Activated T-cell treated with anti-CD3 and anti-CD28 coated beads for 24 hours (primary cell): ENCODE results near the gene LGR6.
"Not testable (repeated sequence)": the region's sequence is repeated elsewhere in the genome, so short reads cannot be mapped to it uniquely, and the experiment has no call there.

Experiments used
- DNase-seq: peaks from one replicate; pipeline ENCODE4 v3.0.0-alpha.2; 2020; ENCODE audit warnings: low read depth

Gene LGR6

DNA sequence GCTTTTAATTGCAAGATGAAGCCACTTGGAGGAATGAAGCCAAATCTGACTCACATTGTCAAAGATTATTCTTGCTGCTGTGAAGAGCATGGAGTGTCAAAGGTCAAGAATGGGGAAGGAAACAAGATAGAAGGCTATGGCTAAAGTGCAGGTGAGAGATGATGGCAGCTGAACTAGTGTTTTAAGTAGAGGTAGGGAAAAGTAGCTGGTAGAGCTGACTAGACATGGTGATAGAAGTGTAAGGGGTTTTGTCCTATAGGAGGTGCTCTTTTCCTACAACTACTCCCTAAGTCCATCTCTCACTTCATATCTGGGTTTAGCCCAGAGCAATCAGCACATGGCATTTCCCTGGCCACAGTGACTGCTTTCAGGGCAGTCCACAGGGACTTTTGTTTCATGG, 136.3 kb downstream of the LGR6 start:
- DNase-seq: no peak

DNA sequence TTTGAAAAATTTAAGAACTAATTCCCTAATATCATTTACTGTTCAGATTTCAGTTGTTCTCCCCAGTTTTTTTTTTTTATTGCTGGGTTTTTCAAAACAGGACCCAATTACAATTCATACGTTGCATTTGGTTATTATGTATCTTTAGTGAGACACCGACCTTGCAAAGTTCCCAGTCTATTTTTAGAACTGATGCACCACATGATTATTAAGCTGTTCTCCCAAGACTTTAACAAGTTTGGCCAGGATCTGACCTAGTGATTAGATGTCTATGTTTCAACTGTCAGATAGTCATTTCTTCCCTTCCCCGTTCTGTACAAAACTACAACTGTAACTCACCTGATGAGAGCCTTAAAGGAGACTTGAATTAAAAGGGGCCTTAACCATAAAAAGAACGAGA, 140.3 kb downstream of the LGR6 start:
- DNase-seq: no peak

DNA sequence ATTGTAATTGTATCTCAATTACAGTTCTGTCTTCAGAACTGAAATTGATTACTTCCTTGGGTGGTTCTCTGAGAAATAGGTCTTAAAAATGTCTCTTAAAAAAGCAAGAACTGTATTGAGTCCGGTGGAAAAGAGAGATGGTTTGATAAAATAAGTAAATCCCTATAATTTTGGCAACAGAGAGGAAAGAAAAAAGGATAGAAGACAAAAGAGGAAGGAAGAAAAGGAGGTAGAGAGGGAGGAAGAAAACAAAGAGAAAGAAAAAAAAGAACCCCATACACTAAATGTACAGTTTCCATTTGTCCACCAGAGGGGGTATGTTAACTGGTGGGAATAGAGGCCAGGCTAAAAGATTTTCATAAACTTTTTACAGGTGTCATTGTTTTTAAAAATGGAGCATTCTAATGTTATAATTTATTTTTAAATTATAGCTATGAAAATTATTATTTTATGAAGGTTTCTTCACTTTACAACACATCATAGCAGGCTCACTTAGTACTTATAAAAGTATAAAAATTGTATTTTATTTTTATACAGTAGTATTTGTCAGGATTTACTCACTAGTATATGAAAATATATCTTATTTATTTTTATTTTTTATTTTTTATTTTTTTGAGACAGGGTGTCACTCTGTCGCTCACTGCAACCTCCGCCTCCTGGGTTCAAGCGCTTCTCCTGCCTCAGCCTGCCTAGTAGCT, 150.2 kb downstream of the LGR6 start:
- DNase-seq: no peak

DNA sequence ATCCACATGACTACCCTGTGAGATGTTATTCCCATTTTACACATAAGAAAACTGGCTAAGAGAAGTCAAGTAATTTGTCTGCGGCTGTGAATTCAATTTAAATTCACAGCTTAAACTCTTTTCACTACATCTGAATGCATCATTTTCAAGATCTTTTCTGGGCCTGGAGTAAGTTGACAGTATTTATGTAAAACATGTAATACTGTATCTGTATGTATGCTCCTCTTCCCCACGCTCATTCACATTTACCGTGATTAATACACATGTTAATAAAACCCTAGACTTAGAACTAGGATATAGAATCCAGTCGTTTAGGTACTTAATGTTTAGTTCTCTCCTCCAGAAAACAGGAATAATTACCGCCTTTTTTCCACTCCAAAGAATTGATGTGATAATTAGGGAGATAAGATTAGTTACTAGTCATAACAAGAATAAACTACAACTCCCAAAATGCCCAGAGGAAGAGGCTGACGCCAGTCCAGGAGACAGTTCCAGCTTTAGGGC, 154.5 kb downstream of the LGR6 start:
- DNase-seq: no peak

DNA sequence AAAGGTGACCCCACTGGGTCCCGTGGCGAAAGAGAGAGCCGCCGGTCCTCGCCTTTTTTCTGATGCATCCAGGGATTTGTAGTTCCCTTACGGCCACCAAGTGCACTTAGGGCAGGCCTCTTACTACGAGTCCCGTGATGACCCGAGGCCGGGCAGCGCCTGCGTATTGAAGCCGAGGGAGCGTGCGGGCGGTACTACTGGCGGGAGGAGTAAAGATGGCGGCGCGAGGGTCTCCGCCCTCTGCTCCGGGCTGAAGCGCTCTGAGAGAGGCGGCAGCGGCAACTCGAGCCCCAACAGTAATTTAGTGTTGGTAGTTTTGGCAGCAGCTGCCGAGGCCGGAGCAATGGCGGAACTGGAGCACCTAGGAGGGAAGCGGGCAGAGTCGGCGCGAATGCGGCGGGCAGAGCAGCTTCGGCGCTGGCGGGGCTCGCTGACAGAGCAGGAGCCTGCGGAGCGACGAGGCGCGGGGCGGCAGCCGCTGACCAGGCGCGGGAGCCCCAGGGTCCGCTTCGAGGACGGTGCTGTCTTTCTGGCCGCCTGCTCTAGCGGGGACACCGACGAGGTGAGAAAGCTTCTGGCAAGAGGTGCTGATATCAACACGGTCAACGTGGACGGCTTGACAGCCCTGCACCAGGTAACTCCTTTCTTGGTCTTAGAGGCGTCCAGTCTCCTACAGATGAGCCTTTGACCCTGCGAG, 155.1 kb downstream of the LGR6 start, which contains the start of gene PPP1R12B:
Gene PPP1R12B (plus strand): TSS at position 191 of the 697 bp plus-strand sequence. CDS start 153 bp downstream, at position 344.
- peak; percentile 94 for DNase-seq

DNA sequence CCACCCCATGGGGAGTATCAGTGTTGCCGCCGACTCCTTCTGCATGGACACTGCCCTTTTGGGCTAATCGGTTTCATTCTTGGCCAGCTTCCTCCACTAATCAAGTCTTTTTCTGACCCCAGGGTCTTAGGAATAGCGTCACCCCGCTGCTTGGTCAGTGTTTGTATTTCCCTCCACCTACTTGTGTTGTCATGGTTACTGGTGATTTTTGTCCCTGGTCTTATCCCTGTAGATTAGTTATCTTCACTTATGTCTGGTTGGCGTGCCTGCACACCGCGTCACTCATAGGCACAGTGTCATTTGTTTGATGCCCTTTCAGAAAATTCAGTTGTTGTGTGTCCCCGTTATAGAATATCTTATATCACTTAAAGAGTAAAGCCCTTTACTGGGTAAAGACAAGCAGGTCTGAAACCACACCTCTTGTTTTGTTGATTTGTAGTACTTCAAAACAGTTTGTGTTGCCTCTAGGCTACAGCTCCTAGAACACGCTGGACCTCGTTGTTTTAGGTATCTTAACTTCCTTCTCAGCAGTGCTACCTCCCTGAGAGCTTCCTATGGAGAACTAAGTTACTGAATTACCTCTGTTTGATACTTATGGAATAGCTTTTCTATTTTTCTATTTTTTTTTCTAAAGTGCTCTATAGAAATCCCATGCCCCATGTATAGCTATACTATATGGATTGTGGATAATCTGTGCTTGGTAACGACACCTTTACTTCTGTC, 155.8 kb downstream of the LGR6 start:
- no peak for DNase-seq

DNA sequence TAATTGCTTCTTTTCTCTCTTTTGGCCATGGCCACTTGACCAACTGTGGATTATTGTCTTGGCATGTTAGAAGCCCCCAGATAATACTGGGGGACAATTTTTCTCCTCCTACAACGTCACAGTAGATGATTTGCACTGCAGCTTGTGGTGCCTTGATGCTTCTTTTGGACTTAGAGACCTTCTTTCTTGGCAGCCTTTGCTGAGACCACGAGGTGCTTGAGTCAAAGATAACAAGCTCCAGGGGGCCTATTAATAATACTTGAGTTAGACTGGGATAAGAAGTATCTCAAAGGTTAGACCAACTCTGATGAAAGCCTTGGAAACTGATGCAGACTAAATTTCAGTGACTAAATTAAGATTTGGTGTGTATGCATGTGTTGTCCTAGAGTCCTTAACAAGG, 158.1 kb downstream of the LGR6 start:
- no peak for DNase-seq

DNA sequence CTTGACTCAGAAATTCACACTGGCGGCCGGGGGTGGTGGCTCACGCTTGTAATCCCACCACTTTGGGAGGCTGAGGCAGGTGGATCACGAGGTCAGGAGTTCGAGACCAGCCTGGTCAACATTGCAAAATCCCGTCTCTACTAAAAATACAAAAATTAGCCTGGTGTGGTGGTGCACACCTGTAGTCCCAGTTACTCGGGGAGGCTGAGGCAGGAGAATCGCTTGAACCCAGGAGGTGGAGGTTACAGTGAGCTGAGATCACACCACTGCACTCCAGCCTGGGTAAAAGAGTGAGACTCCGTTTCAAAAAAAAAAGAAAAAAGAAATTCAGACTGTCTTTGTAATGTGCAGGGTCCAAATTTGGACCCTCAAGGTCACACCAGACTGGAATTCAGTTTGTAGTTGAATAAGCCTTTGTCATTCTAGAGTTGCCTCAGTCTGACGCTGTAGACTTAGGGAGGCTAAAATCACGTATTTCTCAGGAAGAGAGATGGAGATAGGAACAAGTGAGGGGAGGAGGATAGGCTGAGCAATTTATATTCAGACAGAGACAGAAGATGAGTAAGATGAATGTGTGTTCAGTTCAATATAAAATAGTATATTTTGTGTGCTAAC, 159.1 kb downstream of the LGR6 start:
- DNase-seq: not testable (repeated sequence)

DNA sequence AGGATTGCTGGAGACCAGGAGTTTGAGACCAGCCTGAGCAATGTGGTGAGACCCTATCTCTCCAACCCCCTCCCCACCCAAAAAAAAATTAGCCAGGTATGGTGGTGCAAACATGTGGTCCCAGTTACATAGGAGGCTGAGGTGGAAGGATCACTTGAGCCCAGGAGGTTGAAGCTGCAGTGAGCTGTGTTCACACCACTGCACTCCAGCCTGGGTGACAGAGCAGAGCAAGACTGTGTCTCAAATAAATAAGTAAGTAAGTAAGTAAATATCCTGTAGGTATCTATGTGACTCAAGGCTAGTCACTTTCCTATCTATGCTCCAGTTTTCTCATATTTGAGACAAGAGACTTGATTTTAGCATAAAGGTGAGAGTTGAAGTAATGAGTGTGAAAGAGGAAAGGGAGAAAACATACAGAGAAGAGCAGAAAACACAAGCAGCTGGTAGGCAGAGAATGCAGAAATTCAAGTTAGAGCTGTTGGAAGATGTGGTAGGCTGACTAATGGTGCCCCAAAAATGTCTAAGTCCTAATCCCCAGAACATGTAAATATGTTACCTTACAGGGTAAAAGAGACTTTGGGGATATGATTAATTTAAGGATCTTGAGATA, 162.4 kb downstream of the LGR6 start:
- DNase-seq: no peak

DNA sequence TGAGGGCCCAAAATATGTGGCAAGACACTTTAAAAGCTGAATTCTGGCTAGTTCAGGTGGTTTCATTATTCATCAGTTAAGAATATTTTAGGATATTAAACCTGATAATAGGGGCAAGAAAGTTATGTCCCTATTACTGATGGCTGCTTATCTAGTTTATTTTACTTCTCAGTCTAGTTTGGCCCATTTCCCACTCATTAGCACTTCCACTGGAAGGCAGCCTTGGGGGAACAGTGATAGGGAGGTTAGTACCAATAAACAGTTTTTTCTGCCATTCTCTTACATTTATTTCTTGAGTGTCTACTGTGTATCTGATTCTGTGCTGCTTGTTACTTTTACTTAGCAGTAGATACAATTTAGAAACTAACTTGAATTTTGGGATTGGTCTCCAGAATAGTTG, 163.9 kb downstream of the LGR6 start:
- no peak for DNase-seq

DNA sequence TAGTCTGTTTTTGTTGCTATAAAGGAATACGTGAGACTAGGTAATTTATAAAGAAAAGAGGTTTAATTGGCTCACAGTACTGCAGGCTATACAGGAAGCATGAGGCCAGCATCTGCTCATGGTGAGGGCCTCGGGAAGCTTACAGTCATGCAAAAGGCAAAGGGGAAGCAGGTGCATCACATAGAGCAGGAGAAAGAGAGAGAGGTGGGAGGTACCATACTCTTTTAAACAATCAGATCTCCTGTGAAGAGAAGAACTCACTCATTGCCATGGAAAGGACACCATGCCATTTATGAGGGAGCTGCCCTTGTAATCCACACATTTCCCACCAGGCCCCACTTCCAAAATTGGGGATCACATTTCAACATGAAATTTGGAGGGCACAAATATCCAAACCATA, 167.6 kb downstream of the LGR6 start:
- DNase-seq: no peak

DNA sequence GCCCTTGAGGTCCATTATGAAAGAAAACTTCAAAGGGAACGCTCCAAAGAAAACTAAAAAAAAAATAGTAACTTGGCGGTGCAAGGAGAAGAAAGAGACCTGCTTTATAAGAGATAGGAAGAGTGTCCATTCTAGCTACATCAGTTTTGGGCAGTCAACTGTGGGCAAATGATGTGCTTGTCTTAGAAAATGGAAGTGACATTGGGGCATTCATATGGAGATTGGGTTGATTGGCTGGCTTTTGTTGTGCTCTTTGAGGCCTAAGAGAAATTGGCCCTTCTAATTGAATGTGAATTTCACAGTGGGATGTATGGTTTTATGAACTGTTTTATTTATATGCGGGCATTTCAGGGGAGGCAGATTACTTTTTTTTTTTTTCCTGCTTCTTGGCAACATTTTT, 168.1 kb downstream of the LGR6 start:
- DNase-seq: no peak

DNA sequence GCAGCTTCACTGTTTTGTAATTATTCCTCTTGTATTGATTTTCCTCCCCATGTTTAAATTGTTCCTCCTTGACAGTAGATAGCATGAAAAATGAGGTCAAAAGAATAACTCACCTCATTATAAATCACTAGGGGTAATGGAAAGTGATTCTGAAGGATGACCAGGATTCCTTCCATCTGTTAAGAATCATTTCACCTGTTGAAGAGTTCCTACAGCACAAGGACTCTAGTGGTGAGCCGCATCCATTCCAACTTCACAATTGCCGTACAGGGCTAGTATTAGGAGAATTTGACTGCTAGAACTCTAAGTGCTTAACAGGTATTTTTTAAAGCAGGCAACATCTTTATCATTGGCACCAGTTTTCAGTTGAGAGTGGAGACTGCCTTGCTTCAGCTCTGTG, 168.6 kb downstream of the LGR6 start:
- no peak for DNase-seq

DNA sequence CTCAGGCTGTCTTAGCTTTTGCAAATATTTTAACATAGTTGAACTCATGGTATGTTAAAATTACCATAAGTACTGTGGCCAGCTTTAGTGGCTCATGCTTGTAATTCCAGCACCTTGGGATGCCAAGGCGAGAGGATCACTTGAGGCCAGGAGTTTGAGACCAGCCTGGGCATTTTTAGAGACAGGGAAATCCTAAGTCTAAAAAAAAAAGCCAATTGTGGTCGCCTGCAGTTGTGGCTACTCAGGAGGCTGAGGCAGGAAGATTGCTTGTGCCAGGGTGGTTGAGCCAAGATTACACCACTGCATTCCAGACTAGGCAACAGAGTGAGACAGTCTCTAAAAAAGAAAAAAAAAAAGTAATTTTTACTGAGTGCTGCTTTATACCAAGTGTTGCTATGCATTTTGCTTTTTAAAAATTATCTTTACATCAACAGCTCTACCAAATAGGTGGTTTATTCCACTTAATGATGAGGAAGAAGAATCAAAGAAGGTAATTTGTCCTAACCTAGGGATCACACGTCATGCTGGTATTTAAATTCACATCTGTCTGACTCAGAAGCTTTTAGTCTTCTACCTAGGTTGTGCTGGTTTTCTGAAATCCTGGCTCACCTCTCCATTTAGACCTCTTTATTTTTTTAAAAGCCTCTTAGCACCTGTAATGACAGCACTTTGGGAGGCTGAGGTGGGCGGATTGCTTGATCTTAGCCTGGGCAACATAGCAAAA, 171.7 kb downstream of the LGR6 start:
- DNase-seq: no peak

DNA sequence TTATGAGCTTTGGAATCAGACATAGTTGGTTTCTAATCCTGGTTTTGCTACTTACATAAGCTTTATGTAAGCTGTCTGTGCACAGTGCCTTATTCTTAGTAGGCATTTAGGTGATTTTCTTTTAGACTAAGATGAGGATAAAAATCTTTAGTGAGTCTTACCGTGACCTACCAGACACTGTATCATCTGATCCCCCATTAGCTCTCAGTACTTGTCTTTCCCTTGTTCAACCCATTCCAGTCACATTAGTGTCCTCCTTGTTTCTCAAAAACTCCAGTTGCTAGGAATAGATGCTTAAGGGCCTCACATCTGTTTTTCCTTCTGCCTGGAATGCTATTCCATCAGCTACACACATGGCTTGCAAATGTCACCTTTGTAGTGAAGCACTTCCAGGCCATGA, 173.7 kb downstream of the LGR6 start:
- DNase-seq: no peak
